ENCODE data around the gene GAB2. TPM values are rescaled to one million over a fixed set of nuclear protein-coding genes. Genes with fewer than 3 reads are reported as not detected.

Gene GAB2
- total and polyA plus RNA-seq, 2 of the 13 experiments (the other 11 are each of a cell fraction or from before 2014, with no cell fraction given) = 4.1 to 8.6 TPM

DNA sequence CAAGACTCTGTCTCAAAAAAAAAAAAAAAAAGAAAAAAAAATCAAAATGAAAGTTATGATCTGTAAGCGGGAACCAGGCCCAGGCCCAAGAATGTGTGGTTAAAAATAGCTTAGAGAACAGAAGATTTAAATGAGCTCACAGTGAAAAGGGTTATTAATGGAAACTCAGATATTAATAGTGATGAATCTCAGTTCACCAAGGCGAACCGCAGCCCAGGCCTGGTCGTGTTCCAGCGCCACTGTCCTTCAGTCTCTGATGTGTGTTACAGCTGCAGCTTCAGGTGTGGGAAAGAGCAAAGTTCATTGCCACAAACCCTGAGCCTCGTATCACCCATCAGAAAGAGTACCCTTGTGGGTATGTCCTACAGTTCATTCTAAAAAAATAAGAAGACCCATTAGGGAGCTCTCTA is 107.1 kb downstream of the GAB2 start (continued):
- TF ChIP-seq, protein P1, sequence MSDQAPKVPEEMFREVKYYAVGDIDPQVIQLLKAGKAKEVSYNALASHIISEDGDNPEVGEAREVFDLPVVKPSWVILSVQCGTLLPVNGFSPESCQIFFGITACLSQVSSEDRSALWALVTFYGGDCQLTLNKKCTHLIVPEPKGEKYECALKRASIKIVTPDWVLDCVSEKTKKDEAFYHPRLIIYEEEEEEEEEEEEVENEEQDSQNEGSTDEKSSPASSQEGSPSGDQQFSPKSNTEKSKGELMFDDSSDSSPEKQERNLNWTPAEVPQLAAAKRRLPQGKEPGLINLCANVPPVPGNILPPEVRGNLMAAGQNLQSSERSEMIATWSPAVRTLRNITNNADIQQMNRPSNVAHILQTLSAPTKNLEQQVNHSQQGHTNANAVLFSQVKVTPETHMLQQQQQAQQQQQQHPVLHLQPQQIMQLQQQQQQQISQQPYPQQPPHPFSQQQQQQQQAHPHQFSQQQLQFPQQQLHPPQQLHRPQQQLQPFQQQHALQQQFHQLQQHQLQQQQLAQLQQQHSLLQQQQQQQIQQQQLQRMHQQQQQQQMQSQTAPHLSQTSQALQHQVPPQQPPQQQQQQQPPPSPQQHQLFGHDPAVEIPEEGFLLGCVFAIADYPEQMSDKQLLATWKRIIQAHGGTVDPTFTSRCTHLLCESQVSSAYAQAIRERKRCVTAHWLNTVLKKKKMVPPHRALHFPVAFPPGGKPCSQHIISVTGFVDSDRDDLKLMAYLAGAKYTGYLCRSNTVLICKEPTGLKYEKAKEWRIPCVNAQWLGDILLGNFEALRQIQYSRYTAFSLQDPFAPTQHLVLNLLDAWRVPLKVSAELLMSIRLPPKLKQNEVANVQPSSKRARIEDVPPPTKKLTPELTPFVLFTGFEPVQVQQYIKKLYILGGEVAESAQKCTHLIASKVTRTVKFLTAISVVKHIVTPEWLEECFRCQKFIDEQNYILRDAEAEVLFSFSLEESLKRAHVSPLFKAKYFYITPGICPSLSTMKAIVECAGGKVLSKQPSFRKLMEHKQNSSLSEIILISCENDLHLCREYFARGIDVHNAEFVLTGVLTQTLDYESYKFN (CRISPR knock-in tag; conservative IDR thresholded peaks at IDR 0.05) = peak; percentile 53
- TF ChIP-seq, protein P2, sequence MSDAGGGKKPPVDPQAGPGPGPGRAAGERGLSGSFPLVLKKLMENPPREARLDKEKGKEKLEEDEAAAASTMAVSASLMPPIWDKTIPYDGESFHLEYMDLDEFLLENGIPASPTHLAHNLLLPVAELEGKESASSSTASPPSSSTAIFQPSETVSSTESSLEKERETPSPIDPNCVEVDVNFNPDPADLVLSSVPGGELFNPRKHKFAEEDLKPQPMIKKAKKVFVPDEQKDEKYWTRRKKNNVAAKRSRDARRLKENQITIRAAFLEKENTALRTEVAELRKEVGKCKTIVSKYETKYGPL (CRISPR knock-in tag; IDR thresholded peaks at IDR 0.05) = peak; percentile 73; the same call in 1 of the 2 replicates
- TF ChIP-seq ZNF292 (CRISPR knock-in tag; IDR thresholded peaks at IDR 0.05; ENCODE audit: borderline replicate concordance, low read depth) (peak; percentile 52; the same call in 1 of the 2 replicates), FOXA3 (CRISPR knock-in tag; IDR thresholded peaks at IDR 0.05) (peak; percentile 40; the same call in 1 of the 2 replicates), NR2F6 (IDR thresholded peaks at IDR 0.05) (no peak), NR2F6 (CRISPR knock-in tag; IDR thresholded peaks at IDR 0.05) (peak; percentile 46; the same call in 1 of the 2 replicates), TBX3 (IDR thresholded peaks at IDR 0.05; ENCODE audit: borderline replicate concordance) (0 out of 2 replicates have a peak, but pooled peaks have one; percentile 37), RXRB (CRISPR knock-in tag; IDR thresholded peaks at IDR 0.05; ENCODE audit: borderline replicate concordance) (peak; percentile 54; the same call in 1 of the 2 replicates), AKAP8 (CRISPR knock-in tag; IDR thresholded peaks at IDR 0.05) (no peak), CCAR2 (optimal IDR thresholded peaks at IDR 0.05; ENCODE audit: low read depth, low read length) (no peak), LCORL (IDR thresholded peaks at IDR 0.05) (no peak), LCORL (CRISPR knock-in tag; IDR thresholded peaks at IDR 0.05) (0 out of 2 replicates have a peak, but pooled peaks have one; percentile 43), GABPB1 (CRISPR knock-in tag; IDR thresholded peaks at IDR 0.05) (no peak), ZNF235 (CRISPR knock-in tag; IDR thresholded peaks at IDR 0.05; ENCODE audit: borderline replicate concordance) (no peak), SIN3B (IDR thresholded peaks at IDR 0.05; ENCODE audit: low read length) (no peak), RARA (CRISPR knock-in tag; IDR thresholded peaks at IDR 0.05) (peak; percentile 46), CCDC6 (CRISPR knock-in tag; IDR thresholded peaks at IDR 0.05) (no peak), MTF2 (CRISPR knock-in tag; IDR thresholded peaks at IDR 0.05; ENCODE audit: borderline replicate concordance) (no peak), NR2F2 (IDR thresholded peaks at IDR 0.05; ENCODE audit: borderline replicate concordance, low read depth) (no peak)
- TF ChIP-seq, protein P3, sequence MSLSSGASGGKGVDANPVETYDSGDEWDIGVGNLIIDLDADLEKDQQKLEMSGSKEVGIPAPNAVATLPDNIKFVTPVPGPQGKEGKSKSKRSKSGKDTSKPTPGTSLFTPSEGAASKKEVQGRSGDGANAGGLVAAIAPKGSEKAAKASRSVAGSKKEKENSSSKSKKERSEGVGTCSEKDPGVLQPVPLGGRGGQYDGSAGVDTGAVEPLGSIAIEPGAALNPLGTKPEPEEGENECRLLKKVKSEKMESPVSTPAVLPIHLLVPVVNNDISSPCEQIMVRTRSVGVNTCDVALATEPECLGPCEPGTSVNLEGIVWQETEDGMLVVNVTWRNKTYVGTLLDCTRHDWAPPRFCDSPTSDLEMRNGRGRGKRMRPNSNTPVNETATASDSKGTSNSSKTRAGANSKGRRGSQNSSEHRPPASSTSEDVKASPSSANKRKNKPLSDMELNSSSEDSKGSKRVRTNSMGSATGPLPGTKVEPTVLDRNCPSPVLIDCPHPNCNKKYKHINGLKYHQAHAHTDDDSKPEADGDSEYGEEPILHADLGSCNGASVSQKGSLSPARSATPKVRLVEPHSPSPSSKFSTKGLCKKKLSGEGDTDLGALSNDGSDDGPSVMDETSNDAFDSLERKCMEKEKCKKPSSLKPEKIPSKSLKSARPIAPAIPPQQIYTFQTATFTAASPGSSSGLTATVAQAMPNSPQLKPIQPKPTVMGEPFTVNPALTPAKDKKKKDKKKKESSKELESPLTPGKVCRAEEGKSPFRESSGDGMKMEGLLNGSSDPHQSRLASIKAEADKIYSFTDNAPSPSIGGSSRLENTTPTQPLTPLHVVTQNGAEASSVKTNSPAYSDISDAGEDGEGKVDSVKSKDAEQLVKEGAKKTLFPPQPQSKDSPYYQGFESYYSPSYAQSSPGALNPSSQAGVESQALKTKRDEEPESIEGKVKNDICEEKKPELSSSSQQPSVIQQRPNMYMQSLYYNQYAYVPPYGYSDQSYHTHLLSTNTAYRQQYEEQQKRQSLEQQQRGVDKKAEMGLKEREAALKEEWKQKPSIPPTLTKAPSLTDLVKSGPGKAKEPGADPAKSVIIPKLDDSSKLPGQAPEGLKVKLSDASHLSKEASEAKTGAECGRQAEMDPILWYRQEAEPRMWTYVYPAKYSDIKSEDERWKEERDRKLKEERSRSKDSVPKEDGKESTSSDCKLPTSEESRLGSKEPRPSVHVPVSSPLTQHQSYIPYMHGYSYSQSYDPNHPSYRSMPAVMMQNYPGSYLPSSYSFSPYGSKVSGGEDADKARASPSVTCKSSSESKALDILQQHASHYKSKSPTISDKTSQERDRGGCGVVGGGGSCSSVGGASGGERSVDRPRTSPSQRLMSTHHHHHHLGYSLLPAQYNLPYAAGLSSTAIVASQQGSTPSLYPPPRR (CRISPR knock-in tag; IDR thresholded peaks at IDR 0.05; ENCODE audit: borderline replicate concordance) = 0 out of 2 replicates have a peak, but pooled peaks have one; percentile 26
